WERI-Rb-1 (cell line): ENCODE data around the gene TPD52L2.

Source experiments
- DNase-seq: peaks from one replicate; pipeline ENCODE4 v3.0.0-alpha.2; 2020
- H3K27ac ChIP-seq: fragments of 250-450 bp; sonication (Bioruptor Pico); 2 replicates; pipeline ENCODE4 v1.5.1; 2020; ENCODE audit warnings: mild to moderate bottlenecking, moderate library complexity
- H3K27me3 ChIP-seq: fragments of 250-450 bp; sonication (Bioruptor Pico); 2 replicates; pipeline ENCODE4 v1.5.1; 2021; ENCODE audit warnings: mild to moderate bottlenecking, low read depth, moderate library complexity; ENCODE audit not compliant: insufficient read depth, severe bottlenecking
- H3K36me3 ChIP-seq: fragments of 250-450 bp; sonication (Bioruptor Pico); 2 replicates; pipeline ENCODE4 v1.5.1; 2020; ENCODE audit warnings: mild to moderate bottlenecking, moderate library complexity
- H3K4me3 ChIP-seq: 2 replicates; pipeline ENCODE4 v1.5.1; 2011; ENCODE audit warnings: low read depth, mild to moderate bottlenecking, control low read depth, low read length
- H3K9me3 ChIP-seq: fragments of 250-450 bp; sonication (Bioruptor Pico); 2 replicates; pipeline ENCODE4 v1.5.1; 2021; ENCODE audit warnings: mild to moderate bottlenecking, moderate library complexity; ENCODE audit not compliant: severe bottlenecking
- CTCF ChIP-seq: IDR thresholded peaks from 2 replicates; pipeline ENCODE4 v1.5.1; 2011; ENCODE audit warnings: low read depth, mild to moderate bottlenecking, control low read depth, inconsistent platforms, low read length

TPD52L2 gene

GRCh38 chr20:63917811-63918210 lies 52.7 kb downstream of the TPD52L2 start:
- Histone ChIP-seq H3K4me3 (no peak overlapping the region), H3K36me3 (no peaks in the 10 kb centered on the region; the same call in 1 of the 2 replicates), H3K27me3 (no peaks in the 10 kb centered on the region), H3K9me3 (no peaks in the 10 kb centered on the region), H3K27ac (no peak overlapping the region)
- no peak for TF ChIP-seq CTCF
- no peak for DNase-seq

GRCh38 chr20:63919130-63919529 lies 54.1 kb downstream of the TPD52L2 start:
- TF ChIP-seq CTCF: no peak
- Histone ChIP-seq H3K27ac (no peak overlapping the region), H3K9me3 (no peaks in the 10 kb centered on the region), H3K4me3 (no peak overlapping the region), H3K27me3 (no peaks in the 10 kb centered on the region), H3K36me3 (no peaks in the 10 kb centered on the region; the same call in 1 of the 2 replicates)
- DNase-seq: no peak

GRCh38 chr20:63920226-63920625 lies 55.2 kb downstream of the TPD52L2 start:
- no peak for TF ChIP-seq CTCF
- no peaks in the 10 kb centered on the region; the same call in 1 of the 2 replicates for H3K36me3 ChIP-seq

GRCh38 chr20:63923651-63924050 lies 58.6 kb downstream of the TPD52L2 start:
- H3K27me3 ChIP-seq: no peaks in the 10 kb centered on the region
- H3K27ac ChIP-seq: no peak overlapping the region

More at GRCh38 chr20:63920226-63920625, 55.2 kb downstream of the TPD52L2 start:
- H3K4me3 ChIP-seq: no peak overlapping the region
- no peak overlapping the region for H3K27ac ChIP-seq
- no peaks in the 10 kb centered on the region for H3K27me3 ChIP-seq
- no peaks in the 10 kb centered on the region for H3K9me3 ChIP-seq
- no peak for DNase-seq

GRCh38 chr20:63924241-63924640 lies 59.2 kb downstream of the TPD52L2 start:
- no peak for TF ChIP-seq CTCF
- Histone ChIP-seq H3K27me3 (no peaks in the 10 kb centered on the region), H3K9me3 (no peaks in the 10 kb centered on the region), H3K4me3 (no peak overlapping the region), H3K27ac (no peak overlapping the region), H3K36me3 (peaks cover 10% of the 10 kb centered on the region)
- DNase-seq: no peak

More at GRCh38 chr20:63923651-63924050, 58.6 kb downstream of the TPD52L2 start:
- Histone ChIP-seq H3K36me3 (peaks cover 10% of the 10 kb centered on the region), H3K9me3 (no peaks in the 10 kb centered on the region), H3K4me3 (no peak overlapping the region)
- no peak for TF ChIP-seq CTCF
- no peak for DNase-seq

- H3K4me3 ChIP-seq: no peak overlapping the region
- H3K27ac ChIP-seq: no peak overlapping the region
- H3K36me3 ChIP-seq: peaks cover 14% of the 10 kb centered on the region
- TF ChIP-seq CTCF: no peak
- no peaks in the 10 kb centered on the region for H3K27me3 ChIP-seq
- DNase-seq: no peak
- H3K9me3 ChIP-seq: no peaks in the 10 kb centered on the region
Observed at GRCh38 chr20:63926298-63926697, 61.2 kb downstream of the TPD52L2 start.
